ENCODE measurements around the gene ZNF593OS.

Gene ZNF593OS

DNA sequence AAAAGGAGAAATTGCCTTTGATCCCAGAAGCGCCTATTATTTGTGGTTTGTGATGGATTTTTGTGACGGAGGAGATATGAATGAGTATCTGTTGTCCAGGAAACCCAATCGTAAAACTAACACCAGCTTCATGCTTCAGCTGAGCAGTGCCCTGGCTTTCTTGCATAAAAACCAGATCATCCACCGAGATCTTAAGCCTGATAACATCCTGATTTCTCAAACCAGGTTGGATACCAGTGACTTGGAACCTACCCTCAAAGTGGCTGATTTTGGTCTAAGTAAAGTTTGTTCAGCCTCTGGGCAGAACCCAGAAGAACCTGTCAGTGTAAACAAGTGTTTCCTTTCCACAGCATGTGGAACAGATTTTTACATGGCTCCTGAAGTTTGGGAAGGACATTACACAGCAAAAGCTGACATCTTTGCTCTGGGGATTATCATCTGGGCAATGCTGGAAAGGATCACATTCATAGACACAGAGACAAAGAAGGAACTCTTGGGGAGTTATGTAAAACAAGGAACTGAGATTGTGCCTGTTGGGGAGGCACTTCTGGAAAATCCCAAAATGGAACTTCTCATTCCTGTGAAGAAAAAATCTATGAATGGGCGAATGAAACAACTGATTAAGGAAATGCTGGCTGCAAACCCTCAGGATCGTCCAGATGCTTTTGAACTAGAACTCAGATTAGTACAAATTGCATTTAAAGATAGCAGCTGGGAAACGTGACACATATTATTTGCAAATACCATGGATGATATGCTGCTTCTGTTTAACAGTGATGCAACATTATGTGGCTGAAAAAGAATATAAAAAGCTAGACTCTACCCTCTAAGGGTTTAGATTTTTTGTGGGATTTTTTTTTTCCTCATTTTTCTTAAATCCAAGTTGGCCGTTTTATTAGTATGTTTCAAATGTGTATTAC lies 49.5 kb downstream of the ZNF593OS start:
- peak overlapping the region; percentile 52 for H3K27ac ChIP-seq (ENCODE audit: poor library complexity, severe bottlenecking)
- peaks cover 36% of the 10 kb centered on the region for H3K4me1 ChIP-seq (ENCODE audit: insufficient read depth, poor library complexity, severe bottlenecking)
- TF ChIP-seq, protein P1, sequence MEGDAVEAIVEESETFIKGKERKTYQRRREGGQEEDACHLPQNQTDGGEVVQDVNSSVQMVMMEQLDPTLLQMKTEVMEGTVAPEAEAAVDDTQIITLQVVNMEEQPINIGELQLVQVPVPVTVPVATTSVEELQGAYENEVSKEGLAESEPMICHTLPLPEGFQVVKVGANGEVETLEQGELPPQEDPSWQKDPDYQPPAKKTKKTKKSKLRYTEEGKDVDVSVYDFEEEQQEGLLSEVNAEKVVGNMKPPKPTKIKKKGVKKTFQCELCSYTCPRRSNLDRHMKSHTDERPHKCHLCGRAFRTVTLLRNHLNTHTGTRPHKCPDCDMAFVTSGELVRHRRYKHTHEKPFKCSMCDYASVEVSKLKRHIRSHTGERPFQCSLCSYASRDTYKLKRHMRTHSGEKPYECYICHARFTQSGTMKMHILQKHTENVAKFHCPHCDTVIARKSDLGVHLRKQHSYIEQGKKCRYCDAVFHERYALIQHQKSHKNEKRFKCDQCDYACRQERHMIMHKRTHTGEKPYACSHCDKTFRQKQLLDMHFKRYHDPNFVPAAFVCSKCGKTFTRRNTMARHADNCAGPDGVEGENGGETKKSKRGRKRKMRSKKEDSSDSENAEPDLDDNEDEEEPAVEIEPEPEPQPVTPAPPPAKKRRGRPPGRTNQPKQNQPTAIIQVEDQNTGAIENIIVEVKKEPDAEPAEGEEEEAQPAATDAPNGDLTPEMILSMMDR (IDR thresholded peaks at IDR 0.05; ENCODE audit: poor library complexity, severe bottlenecking), result no peak
- H3K36me3 ChIP-seq (ENCODE audit: low read depth), result peaks cover 16% of the 10 kb centered on the region
- ATAC-seq (ENCODE audit: low read depth) (no peak), DNase-seq (ENCODE audit: low spot score) (no peak)
- no peak overlapping the region for H3K4me3 ChIP-seq (ENCODE audit: severe bottlenecking)
- H3K9me3 ChIP-seq (ENCODE audit: severe bottlenecking), result no peaks in the 10 kb centered on the region
- no peaks in the 10 kb centered on the region for H3K27me3 ChIP-seq (ENCODE audit: insufficient read depth, poor library complexity, severe bottlenecking)

GRCh38 chr1:26119892-26120608 lies 51.6 kb downstream of the ZNF593OS start:
- no peak overlapping the region for H3K4me3 ChIP-seq (ENCODE audit: severe bottlenecking)
- ATAC-seq (ENCODE audit: low read depth), result no peak
- peaks cover 24% of the 10 kb centered on the region for H3K4me1 ChIP-seq (ENCODE audit: insufficient read depth, poor library complexity, severe bottlenecking)
- no peak for DNase-seq (ENCODE audit: low spot score)
- TF ChIP-seq, protein P1 (IDR thresholded peaks at IDR 0.05; ENCODE audit: poor library complexity, severe bottlenecking), result no peak
- no peaks in the 10 kb centered on the region for H3K27me3 ChIP-seq (ENCODE audit: insufficient read depth, poor library complexity, severe bottlenecking)
- no peaks in the 10 kb centered on the region for H3K9me3 ChIP-seq (ENCODE audit: severe bottlenecking)
- no peak overlapping the region for H3K27ac ChIP-seq (ENCODE audit: poor library complexity, severe bottlenecking)
- peaks cover 19% of the 10 kb centered on the region for H3K36me3 ChIP-seq (ENCODE audit: low read depth)

Data from RWPE2 (cell line).